ENCODE results near the gene ANKRD11.

ANKRD11 gene

DNA sequence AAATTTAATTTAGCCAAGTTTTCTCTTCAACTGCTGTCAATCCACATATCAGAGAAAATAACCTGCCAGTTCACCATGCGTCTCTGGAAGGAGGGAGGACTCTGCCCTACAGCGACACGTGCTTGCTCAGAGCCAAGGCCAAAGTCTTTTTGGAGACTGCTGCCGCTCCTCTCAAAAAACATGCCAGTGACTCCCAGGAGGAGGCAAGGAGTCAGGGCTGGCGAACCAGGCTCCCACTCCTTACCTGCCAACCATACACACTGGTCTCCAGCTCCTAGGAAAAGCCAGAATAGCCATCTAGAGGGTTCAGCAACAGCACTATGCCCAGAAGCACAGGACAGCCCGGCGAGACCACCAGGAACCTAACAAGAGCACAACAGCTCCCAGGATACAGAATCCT lies 73.0 kb downstream of the ANKRD11 start:
- TF ChIP-seq CTCF (IDR thresholded peaks at IDR 0.05; ENCODE audit: control insufficient read depth, insufficient read depth, low read depth, low read length, missing control alignments): no peak
- no peak overlapping the region for H3K4me3 ChIP-seq (ENCODE audit: control insufficient read depth, low read depth, low read length)
- no peak for DNase-seq (ENCODE audit: low read depth)

GRCh38 chr16:89413811-89414585 lies 76.4 kb downstream of the ANKRD11 start:
- no peak for DNase-seq (ENCODE audit: low read depth)
- no peak overlapping the region for H3K4me3 ChIP-seq (ENCODE audit: control insufficient read depth, low read depth, low read length)
- no peak for TF ChIP-seq CTCF (IDR thresholded peaks at IDR 0.05; ENCODE audit: control insufficient read depth, insufficient read depth, low read depth, low read length, missing control alignments)

DNA sequence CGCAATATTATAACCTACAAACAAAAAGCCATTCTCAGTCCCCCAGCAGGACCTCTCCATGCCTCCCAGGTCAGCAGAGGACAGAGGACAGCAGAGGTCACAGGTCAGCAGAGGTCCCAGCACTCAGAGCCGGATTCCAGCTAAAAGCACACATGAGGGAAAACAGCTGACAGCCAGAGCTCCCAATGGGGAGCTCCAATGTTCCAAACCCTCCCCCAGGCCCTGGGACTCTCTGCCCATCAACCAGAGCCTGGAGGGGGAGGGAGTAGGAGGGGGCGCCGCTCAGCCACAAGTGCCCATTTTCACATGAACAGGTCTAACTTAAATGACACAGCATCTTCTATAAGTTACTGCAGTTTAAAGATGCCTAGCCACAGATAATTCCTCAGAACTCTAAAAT lies 77.5 kb downstream of the ANKRD11 start:
- H3K4me3 ChIP-seq (ENCODE audit: control insufficient read depth, low read depth, low read length): no peak overlapping the region
- no peak for TF ChIP-seq CTCF (IDR thresholded peaks at IDR 0.05; ENCODE audit: control insufficient read depth, insufficient read depth, low read depth, low read length, missing control alignments)
- no peak for DNase-seq (ENCODE audit: low read depth)

GRCh38 chr16:89411335-89411850 lies 79.0 kb downstream of the ANKRD11 start:
- no peak for DNase-seq (ENCODE audit: low read depth)
- H3K4me3 ChIP-seq (ENCODE audit: control insufficient read depth, low read depth, low read length): no peak overlapping the region
- no peak for TF ChIP-seq CTCF (IDR thresholded peaks at IDR 0.05; ENCODE audit: control insufficient read depth, insufficient read depth, low read depth, low read length, missing control alignments)

- TF ChIP-seq CTCF (IDR thresholded peaks at IDR 0.05; ENCODE audit: control insufficient read depth, insufficient read depth, low read depth, low read length, missing control alignments): no peak
- DNase-seq (ENCODE audit: low read depth): peak; percentile 61
- H3K4me3 ChIP-seq (ENCODE audit: control insufficient read depth, low read depth, low read length): no peak overlapping the region
Measured at GRCh38 chr16:89410794-89411309, 79.5 kb downstream of the ANKRD11 start.

DNA sequence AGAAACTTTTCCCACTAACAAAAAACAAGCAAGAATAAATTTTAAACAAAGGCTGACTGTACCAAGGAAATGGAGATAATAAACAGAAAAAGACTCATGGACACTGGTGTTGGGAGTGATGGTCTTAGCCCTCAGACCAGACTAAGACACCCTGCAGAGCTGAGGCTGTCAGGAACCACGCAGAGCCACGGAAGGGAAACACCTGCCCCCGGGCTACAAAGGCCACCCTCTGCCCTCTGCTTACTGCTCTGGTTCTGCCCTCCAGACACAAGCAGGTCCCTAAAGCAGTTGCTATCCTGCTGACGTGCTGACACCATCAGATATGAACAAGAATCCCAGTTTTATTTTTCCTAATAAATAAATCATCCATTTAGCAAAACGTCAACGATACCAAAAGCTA lies 80.0 kb downstream of the ANKRD11 start:
- DNase-seq (ENCODE audit: low read depth): no peak
- no peak overlapping the region for H3K4me3 ChIP-seq (ENCODE audit: control insufficient read depth, low read depth, low read length)
- TF ChIP-seq CTCF (IDR thresholded peaks at IDR 0.05; ENCODE audit: control insufficient read depth, insufficient read depth, low read depth, low read length, missing control alignments): no peak

Data from AG09309 (cell line).